Measurements from ENCODE around the gene RMDN3. TPM values are rescaled to one million over a fixed set of nuclear protein-coding genes. Genes with fewer than 3 reads are reported as not detected.

RMDN3 gene
- total RNA-seq (2021) = 24.9 and 28.3 TPM in 2 replicates
- long read RNA-seq, transcript RMDN3-202 (13 exons, 2,251 nt) = major isoform, 125 of 212 reads
- long read RNA-seq, partial matches to known transcripts = 11 of 212 reads
- long read RNA-seq, other reads (novel, unspliced or antisense) = 74 of 212 reads

GRCh38 chr15:40754883-40755811 lies at the start of gene RMDN3:
Gene RMDN3, minus strand, starts transcription at chr15:40755254. Its CDS starts 471 bp downstream, at chr15:40754783.
- Histone ChIP-seq H3K23me2 (ENCODE audit: insufficient read length, low read depth, low read length, poor library complexity, severe bottlenecking) (peaks cover 3% of the 10 kb centered on the region), H3K79me2 (ENCODE audit: insufficient read depth, low read length) (no peaks in the 10 kb centered on the region), H3K18ac (ENCODE audit: insufficient read length, low read depth, low read length) (peak within 1 kb of the TSS; percentile 98), H4K5ac (ENCODE audit: insufficient read length, low read depth, low read length) (peak within 1 kb of the TSS; percentile 72), H4K91ac (ENCODE audit: insufficient read length, low read depth, low read length) (no peak within 1 kb of the TSS), H3K4me1 (ENCODE audit: insufficient read depth, low read length) (no peaks in the 10 kb centered on the region), H3K56ac (ENCODE audit: insufficient read length, low read depth, low read length) (no peak within 1 kb of the TSS), H3T11ph (ENCODE audit: low read length) (no peak within 1 kb of the TSS), H4K20me1 (ENCODE audit: control insufficient read depth, insufficient read depth, insufficient read length) (no peaks in the 10 kb centered on the region), H3K9ac (ENCODE audit: extremely low read depth, insufficient read length, low read length) (peak within 1 kb of the TSS; percentile 97), H3K27me3 (ENCODE audit: insufficient read depth, low read length) (no peaks in the 10 kb centered on the region), H2BK12ac (ENCODE audit: insufficient read length, low read depth, low read length) (no peak within 1 kb of the TSS), H3K27ac (ENCODE audit: insufficient read length, low read depth, low read length) (peak within 1 kb of the TSS; percentile 85), H2BK120ac (ENCODE audit: low read depth, low read length, poor library complexity, severe bottlenecking) (no peak within 1 kb of the TSS), H3K14ac (ENCODE audit: insufficient read depth, low read length) (peak within 1 kb of the TSS; percentile 98), H3K79me1 (ENCODE audit: insufficient read depth, low read depth, low read length, poor library complexity, severe bottlenecking) (no peaks in the 10 kb centered on the region), H3K4me2 (ENCODE audit: insufficient read depth, insufficient read length, low read length) (peak within 1 kb of the TSS; percentile 77), H2BK15ac (ENCODE audit: low read depth, low read length) (no peak within 1 kb of the TSS), H2AFZ (ENCODE audit: low read length) (no peak within 1 kb of the TSS), H3K23ac (ENCODE audit: insufficient read length, low read depth, low read length) (no peak within 1 kb of the TSS), H2AK5ac (ENCODE audit: insufficient read length, low read length) (no peak within 1 kb of the TSS), H3K9me3 (ENCODE audit: control insufficient read depth, low read depth, low read length) (no peaks in the 10 kb centered on the region), H2BK5ac (ENCODE audit: insufficient read length, low read length) (no peak within 1 kb of the TSS), H2BK20ac (ENCODE audit: low read depth, low read length, poor library complexity, severe bottlenecking) (no peak within 1 kb of the TSS), H3K4ac (ENCODE audit: low read depth, low read length) (no peak within 1 kb of the TSS), H4K8ac (replicated peaks; ENCODE audit: insufficient read length, low read depth, low read length) (no peak within 1 kb of the TSS)
- WGBS (ENCODE audit: extremely low coverage, insufficient read length, low lambda C conversion rate) = no CpG with 5 or more reads among the region's 66 CpGs
- no peaks in the 10 kb centered on the region for H3K27me3 Mint-ChIP-seq (ENCODE audit: low read depth)
- peaks cover 4 to 15% (median 11%) of the 10 kb centered on the region in 3 experiments; a peak in 5 of 7 replicates for H3K36me3 Mint-ChIP-seq (ENCODE audit: insufficient read depth in 1 of 3, low read depth in 3 of 3)
- peaks cover 8 to 18% of the 10 kb centered on the region in 2 experiments for H3K4me1 Mint-ChIP-seq
- peak within 1 kb of the TSS; percentile 94 for H3K4me3 Mint-ChIP-seq
- H3K27ac Mint-ChIP-seq = peak within 1 kb of the TSS; percentile 98 to 100 (median 100)
- no peak for TF ChIP-seq CTCF (conservative IDR thresholded peaks at IDR 0.05)
- H3K9me3 Mint-ChIP-seq = no peaks in the 10 kb centered on the region
- peak; percentile 94 for DNase-seq

Measured in H9 (cell line).